ENCODE results near the gene HESX1. TPM values are rescaled to one million over a fixed set of nuclear protein-coding genes. Genes with fewer than 3 reads are reported as not detected.

The HESX1 gene
- total and polyA plus RNA-seq, 2 of the 4 experiments (the other 2 are of a cell fraction), result 0.36 to 0.82 TPM

DNA sequence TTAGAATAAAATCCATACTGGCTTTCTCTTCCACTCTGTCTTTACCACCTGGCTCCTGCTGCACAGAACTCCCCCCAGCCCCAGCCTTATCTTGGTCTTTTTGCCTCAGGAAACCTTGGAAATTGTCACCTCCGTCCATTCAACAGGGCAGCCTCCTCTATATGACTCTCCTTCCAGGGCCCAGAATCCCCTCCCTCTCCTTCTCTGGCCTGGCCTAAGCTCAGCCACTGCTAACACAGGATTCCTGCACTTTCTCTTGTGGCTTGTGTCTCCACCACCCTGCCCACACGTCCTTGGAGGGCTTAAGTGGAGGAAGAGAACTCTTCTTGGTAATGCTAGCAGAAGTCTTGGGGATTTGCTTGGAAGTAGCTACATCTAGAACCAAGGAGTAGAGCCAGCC is 33.1 kb downstream of the HESX1 start:
- POLR2A ChIA-PET (ENCODE audit: unreplicated experiment), result no interaction called here
- TF ChIP-seq POLR2A (IDR thresholded peaks at IDR 0.05; ENCODE audit: low read depth, low read length), result no peak
- TF ChIP-seq USF2 (IDR thresholded peaks at IDR 0.05; ENCODE audit: low read depth, low read length), result no peak
- TF ChIP-seq RAD21 (IDR thresholded peaks at IDR 0.05; ENCODE audit: low read length), result no peak
- TF ChIP-seq, protein P1, sequence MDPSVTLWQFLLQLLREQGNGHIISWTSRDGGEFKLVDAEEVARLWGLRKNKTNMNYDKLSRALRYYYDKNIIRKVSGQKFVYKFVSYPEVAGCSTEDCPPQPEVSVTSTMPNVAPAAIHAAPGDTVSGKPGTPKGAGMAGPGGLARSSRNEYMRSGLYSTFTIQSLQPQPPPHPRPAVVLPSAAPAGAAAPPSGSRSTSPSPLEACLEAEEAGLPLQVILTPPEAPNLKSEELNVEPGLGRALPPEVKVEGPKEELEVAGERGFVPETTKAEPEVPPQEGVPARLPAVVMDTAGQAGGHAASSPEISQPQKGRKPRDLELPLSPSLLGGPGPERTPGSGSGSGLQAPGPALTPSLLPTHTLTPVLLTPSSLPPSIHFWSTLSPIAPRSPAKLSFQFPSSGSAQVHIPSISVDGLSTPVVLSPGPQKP (IDR thresholded peaks at IDR 0.05; ENCODE audit: borderline replicate concordance, low read depth, low read length), result no peak
- TF ChIP-seq MAZ (IDR thresholded peaks at IDR 0.05; ENCODE audit: borderline replicate concordance, low read depth, low read length), result no peak
- TF ChIP-seq CTCF (conservative IDR thresholded peaks at IDR 0.05; ENCODE audit: low read depth, low read length), result no peak
- TF ChIP-seq CEBPB (IDR thresholded peaks at IDR 0.05; ENCODE audit: low read depth, low read length), result no peak
- TF ChIP-seq MAFK (IDR thresholded peaks at IDR 0.05; ENCODE audit: low read depth, low read length), result no peak
- H2AK5ac ChIP-seq (ENCODE audit: low read depth, low read length), result no peak overlapping the region
- no peak overlapping the region for H2AFZ ChIP-seq (replicated peaks; ENCODE audit: low read length, poor library complexity)
- no peaks in the 10 kb centered on the region; the same call in 1 of the 2 replicates for H4K20me1 ChIP-seq (ENCODE audit: insufficient read depth, low read length)
- 20% methylated on average over 1 of the region's 2 CpGs; no CpG with 5 or more reads in 1 of the 2 experiments for WGBS, 2 experiments (ENCODE audit: extremely low coverage in 2 of 2, insufficient read length in 1 of 2)
- H3K4me2 ChIP-seq (ENCODE audit: low read depth, low read length), result no peak overlapping the region
- H3K27ac ChIP-seq (ENCODE audit: insufficient read depth, low read length), result no peak overlapping the region
- no peak overlapping the region for H3K23ac ChIP-seq (ENCODE audit: low read depth, low read length)
- DNase-seq, result no peak
- H2BK20ac ChIP-seq (ENCODE audit: low read depth, low read length), result no peak overlapping the region
- no peak overlapping the region for H2BK5ac ChIP-seq (ENCODE audit: low read depth, low read length, poor library complexity, severe bottlenecking)
- no peak overlapping the region for H3K9ac ChIP-seq (ENCODE audit: low read depth, low read length)
- ATAC-seq (ENCODE audit: low read depth), result no peak
- no peak overlapping the region for H3K18ac ChIP-seq (ENCODE audit: low read depth, low read length)
- H3K4me1 ChIP-seq (ENCODE audit: control insufficient read depth, insufficient read depth, low read length), result peaks cover 4% of the 10 kb centered on the region; the same call in 1 of the 2 replicates
- no peaks in the 10 kb centered on the region for H3K79me1 ChIP-seq (ENCODE audit: low read depth in 1 of 2, low read length in 2 of 2)
- peaks cover 40% of the 10 kb centered on the region for H3K27me3 ChIP-seq (ENCODE audit: control insufficient read depth, insufficient read depth, low read length)
- no peaks in the 10 kb centered on the region for H3K36me3 ChIP-seq (ENCODE audit: control insufficient read depth, insufficient read depth, low read length)
- dilution Hi-C loops (cut with HindIII; ENCODE audit: low sequenced_read_pairs, unreplicated experiment) (no loop called here), in situ Hi-C loops (cut with MboI; ENCODE audit: low sequenced_read_pairs) (loop anchor here (25.0 kb wide), 1 partner anchor 396 kb away; the partner anchor contains the start of gene PDE12), intact Hi-C loops (cut with micrococcal nuclease) (no loop called here)
- H2BK15ac ChIP-seq (ENCODE audit: low read depth, low read length), result no peak overlapping the region
- H3K56ac ChIP-seq (ENCODE audit: extremely low read depth, insufficient read depth, low read length), result no peak overlapping the region
- H3K14ac ChIP-seq (replicated peaks; ENCODE audit: low read depth, low read length), result no peak overlapping the region
- H3K4ac ChIP-seq (ENCODE audit: low read depth, low read length), result no peak overlapping the region
- no peak overlapping the region for H3K4me3 ChIP-seq (ENCODE audit: insufficient read depth, low read depth, low read length)
- no peaks in the 10 kb centered on the region for H3K9me1 ChIP-seq (ENCODE audit: insufficient read depth, low read length)
- no peak overlapping the region for H4K8ac ChIP-seq (ENCODE audit: low read depth in 2 of 2, low read length in 2 of 2)
- no peak overlapping the region for H4K91ac ChIP-seq (ENCODE audit: insufficient read depth, low read depth, low read length)
- no peak overlapping the region for H2BK120ac ChIP-seq (ENCODE audit: low read depth, low read length)
- H3K9me3 ChIP-seq (ENCODE audit: control insufficient read depth, insufficient read depth, low read length), result no peaks in the 10 kb centered on the region
- H2AK9ac ChIP-seq (replicated peaks; ENCODE audit: low read depth, low read length, poor library complexity), result no peak overlapping the region
- no TSS peak for BruUV-seq (replicated peaks)
- CTCF ChIA-PET, result interaction anchor here (1.1 kb wide), 1 partner anchor 12 kb away, joined by 4 read pairs; no protein-coding TSS in a partner anchor
- no peak overlapping the region for H4K5ac ChIP-seq (ENCODE audit: low read depth, low read length)

All from IMR-90 (cell line).